Hippocampal formation (tissue), 2 donors: Measurements from ENCODE around the gene LMCD1.
"Not testable (repeated sequence)": the region's sequence is repeated elsewhere in the genome, so short reads cannot be mapped to it uniquely, and the experiment has no call there.

ENCODE experiments used
- DNase-seq, 2 donors: peaks; one replicate each; lab custom pipeline; 2025; lab: John Stamatoyannopoulos, UW

The LMCD1 gene

GRCh38 chr3:8560366-8561007 is 58.9 kb downstream of the LMCD1 start:
- DNase-seq, result no peak

GRCh38 chr3:8561370-8561769 is 59.7 kb downstream of the LMCD1 start:
- no peak for DNase-seq

GRCh38 chr3:8562081-8562595 is 60.5 kb downstream of the LMCD1 start:
- no peak for DNase-seq

- DNase-seq, result no peak
Measured at GRCh38 chr3:8563146-8563545, 61.5 kb downstream of the LMCD1 start.

- no peak for DNase-seq
Measured at GRCh38 chr3:8563597-8563996, 62.0 kb downstream of the LMCD1 start.

- no peak for DNase-seq
Measured at GRCh38 chr3:8565376-8565775, 63.8 kb downstream of the LMCD1 start.

GRCh38 chr3:8567784-8568575 is 66.4 kb downstream of the LMCD1 start:
- no peak for DNase-seq

- DNase-seq, result no peak
Measured at GRCh38 chr3:8571256-8571655, 69.6 kb downstream of the LMCD1 start.

GRCh38 chr3:8573342-8573926 is 71.8 kb downstream of the LMCD1 start:
- DNase-seq, result no peak

GRCh38 chr3:8574040-8574669 is 72.5 kb downstream of the LMCD1 start:
- DNase-seq, result no peak

- DNase-seq, result no peak
Measured at GRCh38 chr3:8574670-8575322, 73.2 kb downstream of the LMCD1 start.

GRCh38 chr3:8575364-8576104 is 73.9 kb downstream of the LMCD1 start:
- no peak for DNase-seq

GRCh38 chr3:8576436-8576835 is 74.8 kb downstream of the LMCD1 start:
- no peak for DNase-seq

- no peak for DNase-seq
Measured at GRCh38 chr3:8576841-8577571, 75.4 kb downstream of the LMCD1 start.

- no peak for DNase-seq
Measured at GRCh38 chr3:8578282-8578681, 76.7 kb downstream of the LMCD1 start.

- no peak for DNase-seq
Measured at GRCh38 chr3:8579096-8579495, 77.5 kb downstream of the LMCD1 start.

- DNase-seq, result no peak
Measured at GRCh38 chr3:8579943-8580342, 78.3 kb downstream of the LMCD1 start.

- DNase-seq, result not testable (repeated sequence)
Measured at GRCh38 chr3:8580434-8580833, 78.8 kb downstream of the LMCD1 start.

- no peak for DNase-seq
Measured at GRCh38 chr3:8581373-8581772, 79.8 kb downstream of the LMCD1 start.

- DNase-seq, result no peak
Measured at GRCh38 chr3:8581806-8582445, 80.3 kb downstream of the LMCD1 start.
